Measurements from ENCODE around the gene SPATS2L.

SPATS2L gene

DNA sequence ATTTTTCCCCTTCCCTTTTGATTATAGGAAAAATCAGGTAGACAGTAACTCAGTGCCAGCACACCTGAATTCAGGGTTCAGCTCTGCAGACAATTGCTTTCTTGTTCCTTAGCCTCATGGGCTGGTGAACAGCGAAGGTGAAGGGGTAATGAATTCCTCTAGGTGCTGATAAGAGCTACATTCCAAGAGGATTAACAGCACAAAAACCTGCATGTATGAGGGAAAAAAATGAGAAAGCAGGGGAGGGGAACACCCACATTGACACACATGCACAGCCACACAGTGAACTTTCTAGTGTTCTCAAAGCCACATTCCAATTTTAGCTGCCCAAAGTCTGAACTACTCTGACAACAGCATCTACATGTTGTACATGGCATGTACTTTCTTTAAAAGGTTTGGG is 46.1 kb downstream of the SPATS2L start:
- DNase-seq: no peak

- DNase-seq: no peak
These were observed 46.6 kb downstream of the SPATS2L start for GRCh38 chr2:200353120-200353519.

GRCh38 chr2:200353874-200354273 is 47.4 kb downstream of the SPATS2L start:
- no peak for DNase-seq

- no peak for DNase-seq
These were observed 48.6 kb downstream of the SPATS2L start for GRCh38 chr2:200354833-200355751.

DNA sequence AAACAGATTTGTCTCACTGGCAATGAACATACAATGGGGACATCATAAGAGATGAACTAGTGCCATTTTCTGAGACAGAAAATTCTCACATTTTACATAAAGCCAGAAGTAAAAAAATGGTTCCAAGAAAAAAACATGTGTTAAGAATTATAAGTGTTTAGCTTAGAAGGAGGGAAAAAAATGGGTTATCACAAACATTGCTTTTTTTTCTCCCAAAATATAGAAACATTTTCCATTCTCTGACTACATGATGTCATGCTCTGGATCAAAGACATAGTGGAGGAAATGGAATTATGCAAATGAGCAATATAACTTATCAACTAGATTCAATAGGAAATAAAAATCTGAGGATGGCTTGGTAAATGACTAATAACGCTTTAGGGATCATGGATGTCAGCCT is 49.8 kb downstream of the SPATS2L start:
- no peak for DNase-seq

GRCh38 chr2:200356857-200357384 is 50.4 kb downstream of the SPATS2L start:
- DNase-seq: no peak

DNA sequence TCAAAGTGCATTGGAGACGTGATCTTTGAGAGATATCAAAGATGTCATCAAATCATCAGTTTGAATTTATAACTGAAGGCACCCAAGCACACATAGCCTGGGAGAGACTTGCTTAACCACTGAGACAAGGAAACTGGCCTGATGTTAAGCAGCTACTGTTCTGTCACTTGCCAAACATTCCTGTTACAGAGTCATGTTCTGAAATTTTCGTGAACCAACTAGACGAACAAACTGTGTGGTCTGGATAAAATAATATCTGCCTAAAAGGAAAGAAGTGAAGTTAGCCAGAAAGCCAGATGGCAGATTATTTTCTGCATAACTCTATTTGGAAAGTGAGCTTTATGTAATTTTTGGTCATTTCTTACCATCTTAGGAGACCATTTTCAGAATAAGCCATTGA is 51.4 kb downstream of the SPATS2L start:
- DNase-seq: no peak

DNA sequence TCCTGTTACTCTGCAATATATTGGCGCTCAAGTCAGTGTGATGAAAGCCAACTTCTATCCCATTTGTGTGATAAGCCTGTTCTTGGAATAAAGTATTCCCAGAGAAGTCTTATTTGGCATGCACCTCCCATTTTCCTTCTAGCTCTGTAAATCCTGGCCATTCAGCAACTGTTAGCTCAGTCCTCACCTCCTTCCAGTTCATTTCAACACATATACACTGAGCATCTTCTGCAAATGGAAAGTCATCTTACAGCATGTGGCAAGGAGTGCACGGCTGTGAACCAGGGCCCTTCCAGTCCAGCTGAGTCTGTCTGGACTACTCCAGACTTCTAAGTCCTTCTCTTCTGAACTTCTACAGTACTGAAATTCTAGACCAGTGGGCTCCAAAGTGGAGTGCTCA is 53.1 kb downstream of the SPATS2L start:
- DNase-seq: no peak

GRCh38 chr2:200360364-200360763 is 53.9 kb downstream of the SPATS2L start:
- no peak for DNase-seq

DNA sequence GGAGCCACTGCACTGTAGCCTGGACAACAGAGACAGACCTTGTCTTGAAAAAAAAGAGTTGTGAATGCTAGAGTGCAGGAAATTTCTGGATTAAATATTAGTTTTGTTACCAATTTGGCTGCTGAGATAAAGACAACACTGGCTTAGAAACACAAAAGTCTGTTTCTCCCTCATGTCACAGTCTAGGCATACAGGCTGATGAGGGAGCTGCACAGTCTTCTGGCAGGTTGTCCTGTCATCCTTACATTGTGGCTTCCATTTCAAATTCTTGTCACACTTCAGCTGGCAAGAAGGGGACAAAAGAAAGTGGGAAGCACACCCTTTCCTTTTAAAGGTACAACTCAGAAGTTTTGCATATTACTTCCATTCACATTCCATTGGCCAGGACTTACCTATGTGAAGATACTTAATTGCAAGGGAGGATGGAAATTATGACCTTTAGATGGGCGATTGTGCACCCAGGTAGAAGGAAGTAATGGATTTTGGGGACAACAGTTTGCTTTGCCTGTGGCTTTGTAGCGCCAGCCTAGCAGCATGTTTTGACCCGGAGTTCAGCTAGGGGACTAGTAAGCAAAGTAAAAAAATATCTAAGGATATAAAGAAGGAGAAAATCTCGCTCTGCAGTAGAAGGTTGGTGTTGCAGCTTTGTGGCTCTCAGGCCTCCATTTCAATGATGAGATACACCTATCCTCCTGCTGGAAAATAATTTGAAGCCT is 55.9 kb downstream of the SPATS2L start:
- DNase-seq: no peak

- no peak for DNase-seq
These were observed 56.8 kb downstream of the SPATS2L start for GRCh38 chr2:200363279-200363678.

- no peak for DNase-seq
These were observed 57.6 kb downstream of the SPATS2L start for GRCh38 chr2:200364142-200364541.

DNA sequence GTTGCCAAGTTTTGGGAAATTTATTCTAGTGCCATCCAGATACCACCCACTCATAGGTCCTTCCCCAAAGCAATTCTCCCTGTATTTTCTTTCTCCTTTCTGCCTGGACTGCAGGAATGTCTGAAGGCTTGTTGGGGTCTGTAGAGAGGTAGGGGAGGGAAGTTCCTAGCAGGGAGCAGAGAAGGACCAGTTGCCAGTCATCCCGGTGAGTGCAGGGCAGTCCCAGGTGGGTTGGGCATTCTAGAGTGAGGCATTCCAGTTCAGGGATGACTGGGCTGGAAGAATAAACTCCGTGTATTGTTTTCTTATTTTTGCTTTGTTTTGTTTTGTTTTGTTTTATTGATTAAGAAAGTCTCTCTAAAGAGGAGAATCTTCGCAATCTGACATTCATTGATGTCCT is 58.1 kb downstream of the SPATS2L start:
- no peak for DNase-seq

DNA sequence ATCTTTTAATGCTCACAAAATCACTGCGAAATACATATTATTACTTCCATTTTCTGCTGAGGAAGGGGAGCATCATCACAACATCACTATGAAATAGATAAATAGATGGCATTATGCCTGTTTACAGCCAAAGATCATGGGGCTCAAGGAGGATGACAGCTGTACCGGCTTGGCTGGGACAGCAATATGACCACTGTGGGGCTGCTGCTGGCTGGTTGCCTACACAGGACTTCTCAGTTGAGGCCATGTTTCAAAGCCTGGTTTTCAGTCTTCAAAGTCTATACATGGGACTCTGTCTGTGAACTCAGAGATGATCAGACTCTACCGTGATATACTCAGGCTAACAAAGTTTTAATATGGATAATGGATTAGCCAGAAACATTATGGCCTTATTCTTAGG is 58.7 kb downstream of the SPATS2L start:
- DNase-seq: no peak

DNA sequence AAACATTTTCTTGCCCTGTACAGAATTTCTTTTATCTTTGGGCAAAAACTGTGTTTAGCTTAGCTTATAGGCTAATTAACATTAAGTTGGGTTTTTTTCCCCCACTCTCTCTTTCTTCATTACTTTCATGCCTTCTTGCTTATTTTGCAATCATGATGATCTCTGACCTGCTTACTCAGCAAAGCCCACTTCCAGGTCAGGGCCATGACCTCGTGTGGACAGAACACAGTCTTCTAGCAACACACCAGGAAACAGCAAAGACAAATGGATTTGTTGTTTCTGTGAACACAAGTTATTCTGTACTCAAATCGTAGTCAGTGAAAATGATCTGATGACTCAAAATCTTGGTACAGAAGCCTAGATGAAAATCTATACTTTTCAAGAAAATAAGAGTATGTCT is 60.7 kb downstream of the SPATS2L start:
- DNase-seq: no peak

DNA sequence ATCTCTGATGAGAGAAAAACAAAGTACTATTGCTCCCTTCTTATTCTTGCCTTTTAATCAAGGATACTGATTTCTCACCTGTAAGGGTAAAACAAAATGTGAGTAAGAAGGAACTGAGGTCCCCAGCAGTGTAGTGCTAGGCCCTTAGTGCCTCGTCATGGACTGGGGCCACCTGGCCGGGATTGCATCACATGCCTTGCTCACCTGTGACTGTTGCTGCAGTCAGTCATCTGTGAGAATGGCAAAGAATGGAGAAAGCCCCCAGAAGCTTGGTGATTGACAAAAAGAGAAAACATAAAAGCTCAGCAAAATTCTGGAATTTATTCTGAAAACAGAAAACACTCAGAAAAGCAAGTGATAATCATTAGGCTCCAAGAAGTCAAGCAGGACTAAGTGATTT is 63.4 kb downstream of the SPATS2L start:
- DNase-seq: no peak

GRCh38 chr2:200373231-200373630 is 66.7 kb downstream of the SPATS2L start:
- DNase-seq: no peak

GRCh38 chr2:200373973-200374416 is 67.5 kb downstream of the SPATS2L start:
- no peak for DNase-seq

GRCh38 chr2:200376513-200377354 is 70.2 kb downstream of the SPATS2L start:
- no peak for DNase-seq

DNA sequence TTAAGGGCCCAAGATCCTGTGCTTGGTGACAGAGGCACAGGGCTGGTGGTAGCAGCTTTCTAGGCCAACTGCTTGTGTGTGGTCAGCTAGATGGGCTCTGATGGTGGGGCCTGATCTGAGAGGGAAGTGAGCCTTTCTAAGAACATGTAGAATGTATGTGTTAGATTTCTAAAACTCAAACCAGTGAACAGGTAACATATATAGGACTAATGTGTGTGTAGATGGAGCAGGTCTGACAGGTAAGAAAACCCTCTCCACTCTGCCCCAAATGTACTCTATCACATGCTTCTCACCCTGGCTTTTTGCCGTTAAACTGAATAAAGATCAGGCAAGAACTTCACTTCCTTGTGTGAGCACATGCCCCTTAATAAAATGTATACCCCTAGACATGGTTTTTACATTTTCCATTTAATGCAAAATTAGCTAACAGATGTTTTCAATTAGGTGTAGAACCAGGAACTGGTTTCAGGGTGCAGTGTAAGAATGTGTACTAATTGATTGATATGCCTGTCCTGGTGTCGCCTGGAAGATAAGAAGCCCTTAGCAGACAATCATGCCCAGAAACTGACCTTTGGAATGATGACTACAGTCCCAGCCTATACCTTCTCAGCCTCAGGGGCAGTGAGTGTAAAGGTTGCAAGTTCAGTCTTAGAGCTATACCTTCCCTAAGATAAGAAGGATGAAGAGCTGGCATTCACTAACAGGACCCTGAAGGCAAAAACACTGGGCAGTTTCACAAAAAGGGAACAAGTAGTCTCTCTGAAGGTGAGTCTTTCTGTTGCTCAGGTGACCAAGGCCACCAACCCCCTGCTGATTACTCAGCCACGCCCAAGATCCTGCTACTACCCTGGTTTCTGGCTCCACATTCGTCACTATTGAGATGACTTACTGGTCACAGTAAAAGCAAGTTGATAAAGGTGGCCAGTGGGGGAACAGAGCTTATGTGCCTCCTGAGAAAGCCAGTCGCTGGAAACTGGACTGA is 71.2 kb downstream of the SPATS2L start:
- no peak for DNase-seq

GRCh38 chr2:200378652-200379290 is 72.3 kb downstream of the SPATS2L start:
- DNase-seq: no peak
